ENCODE data around the gene KCNN1.

DNA sequence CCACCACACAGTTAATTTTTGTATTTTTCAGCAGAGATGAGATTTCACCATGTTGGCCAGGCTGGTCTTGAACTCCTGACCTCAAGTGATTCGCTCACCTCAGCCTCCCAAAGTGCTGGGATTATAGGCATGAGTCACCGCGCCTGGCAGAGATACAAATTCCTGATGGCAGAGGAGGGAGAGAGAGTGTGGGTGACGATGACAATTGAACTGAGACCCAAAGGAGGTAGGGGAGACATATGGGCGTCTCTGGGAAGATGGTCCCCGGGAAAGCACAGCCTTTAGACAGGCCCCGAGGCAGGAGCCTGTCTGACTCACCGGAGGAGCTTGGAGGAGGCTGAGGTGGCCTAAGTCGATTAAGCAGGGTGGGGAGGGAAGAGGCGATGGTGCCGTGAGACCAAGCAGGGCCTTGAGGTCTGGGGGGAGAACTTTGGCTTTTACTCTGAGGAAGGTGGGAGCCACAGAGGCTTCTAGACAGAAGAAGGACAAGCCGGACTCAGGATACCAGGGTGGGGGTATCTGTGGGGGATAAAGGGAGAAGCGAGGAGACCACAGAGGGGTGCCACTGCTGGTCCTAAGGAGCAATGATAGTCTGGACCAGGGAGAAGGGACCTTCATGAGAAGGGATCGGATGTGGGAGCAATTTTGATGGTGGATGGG is 79.3 kb downstream of the KCNN1 start:
- TF ChIP-seq HDGF (IDR thresholded peaks at IDR 0.05; ENCODE audit: borderline replicate concordance) (no peak), TARDBP (IDR thresholded peaks at IDR 0.05) (no peak), FOXK2 (IDR thresholded peaks at IDR 0.05) (no peak), ELF4 (IDR thresholded peaks at IDR 0.05) (no peak)
